AG08395 (cell line): Measurements from ENCODE around the gene NUMB.
"Not testable (repeated sequence)": the region's sequence is repeated elsewhere in the genome, so short reads cannot be mapped to it uniquely, and the experiment has no call there.

Source experiments
- DNase-seq: peaks from one replicate; pipeline ENCODE4 v3.0.0; 2012; ENCODE audit warnings: mixed read lengths, low spot score

The NUMB gene

DNA sequence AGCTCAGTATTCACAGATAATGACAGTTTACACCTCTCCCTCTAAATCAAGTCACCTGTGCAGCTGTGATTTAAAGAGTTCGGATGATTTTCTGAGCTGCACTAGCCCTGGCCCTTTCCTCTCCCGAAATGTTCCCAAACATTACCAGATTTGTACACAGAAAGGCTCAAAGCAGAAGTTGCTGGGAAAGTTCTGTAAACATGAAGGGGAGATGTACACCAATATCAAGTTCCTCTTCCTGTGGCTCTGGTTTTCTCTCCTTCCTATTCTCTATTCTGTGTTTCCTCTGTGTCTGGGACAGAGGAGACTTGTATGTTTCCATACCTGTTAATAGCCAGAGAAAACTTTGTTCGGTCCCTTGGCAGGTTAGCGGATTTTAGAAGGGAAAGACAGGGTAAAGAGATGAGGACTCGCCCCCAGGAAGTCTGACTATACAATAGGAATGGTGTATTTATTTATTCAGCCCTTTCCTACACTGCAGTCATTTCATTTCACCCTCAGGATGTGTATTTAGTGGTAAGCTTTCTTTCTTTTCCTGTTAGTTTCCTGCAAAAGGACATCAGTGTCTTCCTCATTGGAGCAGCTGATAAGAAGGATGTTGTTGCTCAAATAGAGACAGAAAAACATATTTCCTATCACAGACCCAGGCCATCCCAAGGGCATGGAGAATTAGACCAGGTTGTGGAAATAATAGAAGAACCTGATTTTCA, 7.6 kb upstream of the NUMB start:
- no peak for DNase-seq

DNA sequence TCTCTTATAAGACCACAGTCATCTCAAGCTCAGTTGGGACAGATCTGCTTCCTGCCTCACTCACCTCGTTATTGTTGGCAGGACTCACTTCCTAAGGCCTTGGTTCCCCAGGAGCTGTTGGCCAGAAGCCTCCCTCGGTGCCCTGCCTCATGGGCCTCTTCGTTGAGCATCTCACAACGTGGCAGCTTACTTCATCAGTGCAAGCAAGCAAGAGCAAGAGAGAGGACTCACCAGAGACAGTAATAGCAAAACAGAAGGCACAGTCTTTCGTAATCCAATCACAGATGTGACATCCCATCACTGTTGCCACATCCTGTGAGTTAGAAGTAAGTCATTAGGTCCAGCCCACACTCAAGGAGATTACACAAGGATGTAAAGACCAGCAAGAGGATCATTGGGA, 5.1 kb upstream of the NUMB start:
- peak; percentile 83 for DNase-seq

DNA sequence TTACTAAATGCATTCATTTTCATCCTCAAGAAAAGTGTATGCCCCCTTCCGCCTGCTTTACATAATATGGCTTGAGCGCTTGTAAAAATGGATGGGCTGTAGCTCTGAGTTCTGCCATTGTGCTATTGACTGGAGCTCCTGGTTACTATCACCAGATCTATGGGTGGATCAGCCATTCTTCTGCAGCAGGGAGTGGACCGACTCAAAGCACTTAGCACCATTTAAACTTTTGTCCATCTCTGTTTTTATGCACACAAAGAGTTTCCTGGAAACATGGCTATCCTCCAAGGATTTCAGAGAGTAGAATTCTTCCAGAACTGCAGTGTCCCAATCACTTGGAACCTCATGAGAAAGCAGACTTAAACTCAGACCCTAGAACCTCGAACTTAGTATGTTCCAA, 4.5 kb upstream of the NUMB start:
- no peak for DNase-seq

DNA sequence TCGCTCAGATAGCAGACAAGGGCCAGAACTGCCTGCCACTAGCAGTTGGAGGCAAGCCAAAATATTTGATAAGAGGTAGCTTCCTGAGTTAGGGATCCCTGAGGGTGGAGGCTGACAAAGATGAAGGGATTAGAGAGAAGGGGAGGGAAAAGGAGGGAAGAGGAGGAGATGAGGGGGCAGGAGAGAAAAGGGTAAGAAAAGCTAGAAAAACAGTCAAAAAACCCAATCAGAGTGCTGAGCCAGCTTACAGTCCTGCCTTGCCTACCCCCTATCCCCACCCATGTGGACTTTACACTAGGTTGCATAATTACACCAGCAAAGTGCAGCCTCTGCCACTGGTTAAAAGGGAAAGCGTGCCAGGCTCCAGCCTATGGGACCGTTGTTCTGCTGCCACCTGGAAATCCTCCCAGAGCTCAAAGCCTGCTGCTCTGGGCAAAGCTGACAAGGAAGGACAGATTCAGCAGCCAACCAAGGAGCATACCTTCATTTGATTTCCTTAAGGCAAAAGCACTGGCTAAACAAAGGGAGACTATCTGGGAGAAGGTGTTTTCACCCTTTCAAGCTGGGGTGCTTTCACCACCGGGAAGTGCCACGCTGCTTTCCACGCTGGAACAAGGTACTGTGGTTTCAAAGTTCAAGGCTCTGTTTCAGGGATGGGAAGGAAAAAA, 3.8 kb upstream of the NUMB start:
- no peak for DNase-seq

DNA sequence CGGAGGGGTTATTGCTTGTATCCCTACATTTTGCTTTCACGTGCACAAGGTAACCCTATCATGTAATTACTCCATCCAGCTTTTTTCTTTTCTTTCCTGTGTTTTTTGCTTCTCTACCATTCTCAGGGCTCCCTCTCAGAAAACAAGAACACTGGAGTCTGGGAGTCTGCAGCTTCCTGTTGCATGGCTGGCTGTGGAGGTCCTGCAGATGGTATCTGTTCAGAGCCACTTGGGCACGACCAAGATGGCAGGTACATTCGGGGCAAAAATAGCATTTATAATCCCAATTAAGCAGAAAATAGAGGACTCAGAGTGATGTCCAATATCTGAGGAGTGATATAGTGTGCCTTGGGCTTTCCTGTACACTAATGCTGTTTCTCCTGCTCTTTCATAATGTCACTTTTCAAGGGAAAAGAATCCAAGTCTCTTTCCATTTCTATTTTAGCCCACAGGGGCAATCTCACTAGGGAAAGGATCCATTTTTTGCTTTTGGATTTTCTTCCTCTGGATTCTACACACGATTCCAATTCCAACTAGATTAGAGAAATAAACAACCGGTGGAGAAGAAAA, 3.2 kb upstream of the NUMB start:
- no peak for DNase-seq

DNA sequence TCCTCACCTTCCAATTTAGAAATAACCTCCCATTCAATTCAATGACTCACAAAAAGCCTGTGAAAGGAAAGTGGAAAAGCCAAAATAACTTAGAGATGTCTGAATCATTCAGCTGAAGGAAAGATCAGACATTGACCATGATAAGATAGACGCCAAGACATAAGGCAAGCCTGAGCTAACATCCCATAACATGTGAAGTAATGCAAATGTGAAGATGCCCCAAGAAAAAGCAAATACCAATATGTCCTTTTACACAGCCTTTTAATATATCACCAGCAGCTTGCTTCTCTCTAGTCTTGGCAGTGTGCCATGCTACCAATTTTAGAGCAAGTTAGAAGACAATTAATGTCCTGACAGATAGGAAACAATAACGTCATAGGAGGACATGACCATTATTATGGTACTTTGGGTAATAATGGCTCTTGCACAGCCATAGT, 2.4 kb upstream of the NUMB start:
- no peak for DNase-seq

DNA sequence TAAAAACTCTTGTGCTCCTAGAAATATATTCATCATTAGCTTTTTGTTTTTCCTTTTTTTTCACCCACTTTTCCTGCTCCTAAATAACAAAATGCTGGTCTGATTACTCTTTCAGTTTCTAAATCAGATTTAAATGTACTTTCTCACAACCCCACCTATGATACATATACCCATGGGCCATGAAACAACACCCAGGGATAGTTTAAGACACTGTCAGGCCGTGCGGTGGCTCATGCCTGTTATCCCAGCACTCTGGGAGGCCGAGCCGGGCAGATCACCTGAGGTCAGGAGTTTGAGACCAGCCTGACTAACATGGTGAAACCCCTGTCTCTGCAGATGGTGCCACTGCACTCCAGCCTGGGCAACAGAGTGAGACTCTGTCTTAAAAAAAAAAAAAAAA, 1.6 kb upstream of the NUMB start:
- DNase-seq = no peak

DNA sequence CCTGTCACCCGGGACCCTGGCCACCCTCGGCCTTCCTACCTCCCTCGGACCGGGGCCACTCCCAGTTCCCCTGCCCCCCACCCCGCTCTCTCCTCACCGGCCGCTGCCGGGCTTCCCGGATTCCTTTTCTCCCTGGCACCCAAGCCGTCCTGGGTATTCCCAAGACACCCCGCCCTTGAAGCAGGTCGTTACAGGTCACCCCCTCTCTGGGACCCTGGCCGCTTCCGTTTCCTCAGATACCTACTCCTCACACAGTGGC, 493 bp downstream of the NUMB start:
- no peak for DNase-seq

DNA sequence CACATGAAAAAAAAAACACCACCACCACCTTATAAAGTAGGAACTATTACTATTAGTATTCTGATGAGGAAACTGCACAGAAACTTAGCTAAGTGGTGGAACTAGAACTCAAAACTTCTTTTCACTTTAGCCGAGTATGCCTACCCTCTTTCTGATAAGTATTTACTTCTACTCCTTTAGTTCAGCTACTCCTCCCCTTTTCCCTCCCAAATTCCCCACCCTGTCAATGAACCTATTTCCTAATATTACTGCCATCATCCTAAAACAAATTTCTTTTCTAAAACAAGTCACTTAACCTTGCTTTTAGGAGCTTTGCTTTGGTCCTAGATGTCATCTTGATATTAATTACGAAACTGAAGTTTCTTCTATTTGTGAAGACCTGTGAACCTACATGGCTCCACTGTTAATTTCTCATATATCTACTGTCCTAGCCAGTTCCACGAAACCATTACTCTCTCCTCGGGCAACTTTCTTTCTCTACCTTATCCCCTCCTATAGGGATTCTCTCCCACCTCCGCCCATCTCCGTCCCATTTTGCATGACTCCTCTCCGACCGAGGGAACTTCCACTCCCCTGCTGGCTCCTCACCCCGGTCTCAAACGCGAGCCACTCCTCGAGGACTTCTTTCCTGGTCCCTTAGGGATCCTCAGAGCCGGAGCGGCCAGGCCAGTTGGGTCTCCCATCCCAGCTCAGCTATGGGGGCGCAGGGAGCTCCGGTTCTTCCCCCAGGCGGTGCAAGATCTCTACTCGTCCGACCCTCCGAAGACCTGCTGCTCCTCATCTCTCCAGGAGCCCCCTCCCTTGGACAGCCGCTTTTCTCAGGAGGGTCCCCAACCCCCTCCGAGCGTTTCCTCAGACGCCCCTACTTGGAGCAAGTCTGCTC, 1.1 kb downstream of the NUMB start:
- peak; percentile 33 for DNase-seq

DNA sequence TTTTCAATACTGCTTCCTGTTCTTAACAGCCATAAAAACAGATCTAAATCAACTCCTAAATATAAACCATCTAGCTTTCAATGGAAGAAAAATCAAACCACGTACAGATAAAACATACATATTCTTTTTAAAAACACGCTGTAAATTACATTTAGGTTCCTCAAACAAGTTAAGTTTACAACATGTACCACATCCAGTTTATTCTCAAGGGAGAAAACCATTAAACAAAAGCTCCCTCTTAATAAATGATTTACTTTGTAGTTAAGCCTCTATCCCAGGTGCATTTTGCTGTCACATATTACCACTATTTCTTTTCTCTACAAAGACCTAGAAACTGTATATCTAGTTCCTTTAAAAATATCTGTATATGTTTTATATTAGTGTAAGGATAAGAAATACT, 3.1 kb downstream of the NUMB start:
- no peak for DNase-seq

DNA sequence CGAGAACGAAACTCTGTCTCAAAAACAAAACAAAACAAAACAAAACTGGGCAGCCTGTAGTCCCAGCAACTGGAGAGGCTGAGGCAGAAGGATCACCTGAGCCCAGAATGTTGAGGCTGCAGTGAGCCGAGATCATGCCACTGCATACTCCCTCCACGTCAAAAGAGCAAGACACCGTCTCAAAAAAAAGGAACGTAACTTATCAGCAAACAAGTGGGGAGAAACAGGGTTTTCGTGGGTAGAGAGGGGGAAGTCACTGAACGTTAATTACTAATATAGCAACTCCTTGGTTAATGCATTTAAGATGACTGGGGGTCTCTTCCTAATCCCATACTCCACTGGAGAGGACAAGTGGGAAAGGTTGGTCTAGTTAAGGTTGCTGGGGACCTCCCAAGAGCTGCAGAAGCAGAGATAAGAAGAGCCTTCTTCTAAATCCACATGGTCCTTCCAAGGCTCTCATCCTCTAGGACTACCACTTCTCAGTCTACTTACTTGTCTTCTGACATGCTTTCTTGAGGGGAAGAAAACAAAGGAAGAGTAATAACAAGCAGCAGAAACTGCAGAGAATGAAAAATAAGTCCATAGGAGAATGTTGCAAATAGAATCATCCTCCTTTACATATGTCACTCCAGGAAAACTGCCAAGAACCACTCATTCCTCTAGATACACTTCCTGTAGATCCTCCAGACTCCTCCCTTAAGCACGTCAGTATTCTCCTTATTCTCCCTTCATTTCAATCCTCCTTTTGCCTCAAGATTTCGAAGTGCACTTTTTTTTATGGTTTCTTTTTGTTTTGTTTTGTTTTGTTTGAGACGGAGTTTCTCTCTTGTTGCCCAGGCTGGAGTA, 5.8 kb downstream of the NUMB start:
- peak; percentile 43 for DNase-seq

DNA sequence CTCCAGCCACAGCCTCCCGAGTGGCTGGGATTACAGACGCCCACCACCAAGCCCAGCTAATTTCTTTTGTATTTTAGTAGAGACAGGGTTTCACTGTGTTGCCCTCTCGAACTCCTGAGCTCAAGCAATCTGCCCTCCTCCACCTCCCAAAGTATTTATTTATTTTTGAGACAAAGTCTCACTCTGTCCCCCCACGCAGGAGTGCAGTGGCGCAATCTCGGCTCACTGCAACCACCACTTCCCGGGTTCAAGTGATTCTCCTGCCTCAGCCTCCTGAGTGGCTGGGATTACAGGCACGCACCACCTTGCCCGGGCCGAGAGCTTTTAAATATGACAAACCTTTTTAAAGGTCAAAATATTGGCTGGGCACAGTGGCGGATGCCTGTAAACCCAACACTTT, 14.6 kb downstream of the NUMB start:
- no peak for DNase-seq

DNA sequence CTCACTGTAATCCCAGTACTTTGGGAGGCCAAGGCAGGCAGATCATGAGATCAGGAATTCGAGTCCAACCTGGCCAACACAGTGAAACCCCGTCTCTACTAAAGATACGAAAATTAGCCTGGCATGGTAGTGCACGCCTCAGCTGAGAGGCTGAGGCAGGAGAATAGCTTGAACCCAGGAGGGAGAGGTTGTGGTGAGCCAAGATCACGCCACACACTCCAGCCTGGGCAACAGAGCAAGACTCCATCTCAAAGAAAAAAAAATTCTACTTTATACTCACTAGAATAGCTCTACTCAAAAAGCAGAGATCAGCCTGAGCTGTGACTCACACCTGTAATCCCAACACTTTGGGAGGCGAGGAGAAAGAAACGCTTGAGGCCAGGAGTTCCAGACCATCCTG, 17.1 kb downstream of the NUMB start:
- DNase-seq = no peak

DNA sequence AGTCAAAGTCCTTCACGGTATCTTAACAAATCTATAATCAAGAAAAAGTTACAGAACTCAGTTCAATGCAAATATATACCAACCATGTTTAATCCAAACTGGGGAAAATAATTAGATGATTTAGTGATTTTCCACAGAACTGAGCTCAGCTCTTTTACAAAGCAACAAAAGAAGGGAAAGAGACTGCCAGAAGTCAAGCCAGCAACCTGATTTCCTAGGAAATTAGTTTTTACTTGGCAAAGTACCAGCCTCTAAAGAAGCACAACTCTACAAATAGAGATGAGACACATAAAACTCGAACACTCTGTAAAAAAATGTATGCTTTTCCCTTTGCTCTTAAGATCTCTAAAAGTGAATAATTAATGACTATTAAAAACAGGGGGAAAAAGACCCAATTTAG, 19.4 kb downstream of the NUMB start:
- DNase-seq = no peak

DNA sequence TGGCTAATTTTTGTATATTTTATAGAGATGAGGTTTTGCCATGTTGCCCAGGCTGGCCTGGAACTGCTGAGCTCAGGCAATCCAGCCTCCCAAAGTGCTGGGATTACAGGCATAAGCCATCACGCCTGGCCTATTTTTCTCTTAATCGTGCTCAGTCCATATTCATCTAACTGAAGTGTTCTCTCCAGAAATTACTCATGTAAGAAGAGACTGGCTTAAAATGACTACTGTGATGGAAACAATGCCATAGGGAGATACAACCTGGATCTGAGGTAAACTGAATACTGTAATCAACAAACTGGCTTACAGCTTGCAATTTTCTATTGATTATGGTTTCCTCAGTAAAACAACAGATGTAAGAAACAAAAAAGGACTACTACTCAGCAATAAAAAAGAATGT, 21.1 kb downstream of the NUMB start:
- no peak for DNase-seq

DNA sequence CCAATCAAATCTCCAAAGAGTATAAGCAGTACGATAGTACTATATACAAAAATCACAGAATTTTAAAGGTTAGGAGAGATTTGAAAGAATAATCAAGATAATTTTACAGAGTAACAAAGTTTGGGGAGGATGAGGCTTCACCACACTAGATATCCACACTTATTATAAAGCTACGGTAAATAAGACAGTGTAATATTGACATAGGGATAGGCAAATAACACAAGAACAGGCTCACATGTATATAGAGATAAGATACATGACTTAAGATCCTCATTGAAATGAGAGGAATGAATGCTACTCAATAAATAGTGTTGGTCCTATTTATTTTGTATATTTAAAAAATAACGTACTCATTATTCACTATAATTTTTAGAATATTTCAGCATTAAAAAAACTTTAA, 26.2 kb downstream of the NUMB start:
- no peak for DNase-seq

DNA sequence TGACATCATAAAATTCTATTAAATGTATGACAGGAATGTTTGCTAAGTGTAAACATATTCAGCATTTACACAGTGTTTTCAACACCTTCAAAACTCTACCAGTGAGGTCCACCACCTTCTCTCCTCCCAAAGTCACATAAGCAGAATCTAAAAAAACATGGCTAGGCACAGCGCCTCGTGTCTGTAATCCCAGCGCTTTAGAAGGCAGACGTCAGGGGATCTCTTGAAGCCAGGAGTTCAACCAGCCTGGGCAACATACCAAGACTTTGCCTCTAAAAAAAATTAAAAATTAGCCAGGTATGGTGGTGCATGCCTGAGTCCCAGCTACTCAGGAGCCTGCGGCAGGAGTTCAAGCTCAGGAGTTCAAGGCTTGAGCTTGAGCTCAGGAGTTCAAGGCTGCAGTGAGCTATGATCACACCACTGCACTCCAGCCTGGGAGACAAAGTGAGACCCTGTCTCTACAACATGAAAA, 30.0 kb downstream of the NUMB start:
- no peak for DNase-seq

DNA sequence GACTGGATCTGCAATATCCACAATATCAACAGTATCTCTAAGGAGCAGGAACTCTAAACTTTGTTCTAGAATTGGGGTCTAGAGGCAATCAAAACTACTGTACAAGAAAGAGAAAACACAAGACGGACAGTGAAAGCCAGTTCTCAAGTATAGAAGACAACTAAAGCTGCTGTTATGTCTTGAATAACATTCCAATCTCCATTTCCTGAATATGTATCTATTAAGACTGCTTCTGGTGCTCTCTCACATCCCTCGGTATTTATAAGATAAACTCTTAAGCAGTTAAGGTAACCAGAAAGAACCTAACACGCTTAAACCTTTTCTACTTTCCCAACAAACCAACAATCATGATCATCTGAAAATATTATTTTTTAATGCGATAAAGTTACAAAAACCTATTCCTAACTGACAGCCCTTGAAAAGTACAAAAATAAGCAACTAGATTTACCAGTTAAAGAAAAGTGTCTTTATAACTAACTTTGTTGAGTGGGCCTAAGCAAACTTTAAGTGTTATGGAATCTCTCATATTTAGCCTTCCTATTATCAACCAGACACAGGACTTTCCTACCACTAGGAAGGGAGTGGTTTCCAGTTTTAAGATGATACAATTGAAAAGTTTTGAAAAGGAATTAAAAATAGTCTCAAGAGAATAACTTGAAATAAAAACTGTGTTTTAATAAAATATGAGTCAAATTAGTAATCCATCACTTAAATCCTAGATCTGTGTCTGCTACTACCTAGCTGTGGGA, 30.7 kb downstream of the NUMB start:
- DNase-seq = no peak

DNA sequence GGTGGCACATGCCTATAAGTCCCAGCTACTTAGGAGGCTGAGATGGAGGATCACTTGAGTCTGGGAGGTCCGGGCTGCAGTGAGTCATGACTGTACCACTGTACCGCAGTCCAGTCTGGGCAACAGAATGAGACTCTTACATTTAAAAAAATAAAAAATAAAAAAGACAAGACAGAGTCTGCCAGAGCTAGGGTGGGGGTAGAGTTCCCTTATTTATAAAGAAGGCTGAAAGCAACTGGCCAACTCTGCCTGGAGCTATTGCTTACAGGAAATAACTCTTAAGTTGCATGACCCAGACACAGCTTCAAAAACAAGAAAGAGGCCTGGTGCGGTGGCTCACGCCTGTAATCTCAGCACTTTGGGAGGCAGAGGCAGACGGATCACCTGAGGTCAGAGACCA, 31.5 kb downstream of the NUMB start:
- DNase-seq = no peak

DNA sequence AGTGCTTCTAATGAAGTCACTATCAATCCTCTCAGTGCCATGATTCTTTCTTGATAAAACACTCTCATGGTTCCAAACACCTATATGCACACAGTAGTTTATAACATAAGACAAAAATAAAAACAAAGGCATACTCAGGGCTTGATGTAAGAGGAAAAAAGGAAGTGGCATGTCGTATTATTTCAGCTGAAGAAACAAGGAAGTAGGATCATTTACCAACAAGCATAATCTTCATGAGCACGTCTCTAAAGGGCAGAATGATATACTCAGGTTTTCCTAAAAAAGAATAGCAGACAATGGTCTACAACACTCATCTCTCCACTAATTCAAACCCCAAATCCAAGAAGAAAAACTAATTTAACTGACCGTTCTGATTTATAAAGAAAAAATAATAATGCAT, 33.9 kb downstream of the NUMB start:
- no peak for DNase-seq

DNA sequence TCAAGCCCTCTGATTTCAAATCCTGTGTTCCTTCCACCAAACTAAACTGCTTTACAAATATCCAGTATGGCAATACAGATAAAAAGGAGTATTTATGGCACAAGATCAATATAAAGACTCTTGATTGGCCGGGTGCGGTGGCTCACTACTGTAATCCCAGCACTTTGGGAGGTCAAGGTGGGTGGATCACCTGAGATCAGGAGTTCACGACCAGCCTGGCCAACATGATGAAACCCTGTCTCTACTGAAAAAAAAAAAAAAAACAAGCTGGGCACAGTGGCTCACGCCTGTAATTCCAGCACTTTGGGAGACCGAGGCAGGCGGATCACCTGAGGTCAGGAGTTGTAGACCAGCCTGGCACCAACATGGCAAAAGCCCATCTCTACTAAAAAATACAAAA, 35.3 kb downstream of the NUMB start:
- not testable (repeated sequence) for DNase-seq
